Gastrocnemius medialis (tissue), 4 donors: ENCODE results near the gene TMEM17.

Experiments used
- CTCF ChIP-seq, 5 experiments: fragments of 450-650 bp in 3 of 5; fragments of 200-600 bp in 2 of 5; sonication (generic) in 2 of 5; IDR thresholded peaks in 4 of 5; conservative IDR thresholded peaks in 1 of 5; 1 replicate in 4 of 5; 2 replicates in 1 of 5; pipeline ENCODE4 v1.5.1; 2016 to 2019; ENCODE audit warnings: antibody characterized with exemption in 5 of 5, mild to moderate bottlenecking in 3 of 5, moderate library complexity in 3 of 5
- POLR2A ChIP-seq, 2 donors: fragments of 450-650 bp; IDR thresholded peaks; one replicate each; pipeline ENCODE4 v1.6.1; 2017; ENCODE audit warnings: antibody characterized with exemption in 2 of 2, mild to moderate bottlenecking in 2 of 2, moderate library complexity in 2 of 2

- TF ChIP-seq CTCF (IDR thresholded peaks at IDR 0.05 in 4 of 5, conservative IDR thresholded peaks at IDR 0.05 in 1 of 5) (no peak), POLR2A (IDR thresholded peaks at IDR 0.05) (no peak)
Observed at GRCh38 chr2:62499430-62500060, 6.5 kb downstream of the TMEM17 start.
